NCI-H1436 (cell line): ENCODE results near the gene BACH2.
"Not testable (repeated sequence)": the region's sequence is repeated elsewhere in the genome, so short reads cannot be mapped to it uniquely, and the experiment has no call there.

ENCODE experiments used
- DNase-seq: peaks from one replicate; lab custom pipeline; 2025; lab: John Stamatoyannopoulos, UW

BACH2 gene

GRCh38 chr6:90066697-90067096, 229.9 kb downstream of the BACH2 start:
- DNase-seq: no peak

- DNase-seq: no peak
Observed at GRCh38 chr6:90065173-90065572, 231.5 kb downstream of the BACH2 start.

GRCh38 chr6:90062667-90063066, 234.0 kb downstream of the BACH2 start:
- no peak for DNase-seq

- DNase-seq: no peak
Observed at GRCh38 chr6:90062051-90062450, 234.6 kb downstream of the BACH2 start.

GRCh38 chr6:90059178-90059577, 237.5 kb downstream of the BACH2 start:
- not testable (repeated sequence) for DNase-seq

GRCh38 chr6:90055924-90056323, 240.7 kb downstream of the BACH2 start:
- not testable (repeated sequence) for DNase-seq

GRCh38 chr6:90054193-90054592, 242.4 kb downstream of the BACH2 start:
- not testable (repeated sequence) for DNase-seq

- no peak for DNase-seq
Observed at GRCh38 chr6:90053614-90054013, 243.0 kb downstream of the BACH2 start.

GRCh38 chr6:90049295-90049694, 247.3 kb downstream of the BACH2 start:
- no peak for DNase-seq

- DNase-seq: no peak
Observed at GRCh38 chr6:90048206-90048967, 248.3 kb downstream of the BACH2 start.

- DNase-seq: no peak
Observed at GRCh38 chr6:90045535-90045934, 251.1 kb downstream of the BACH2 start.

GRCh38 chr6:90044833-90045381, 251.7 kb downstream of the BACH2 start:
- DNase-seq: no peak

GRCh38 chr6:90044182-90044832, 252.3 kb downstream of the BACH2 start:
- no peak for DNase-seq

GRCh38 chr6:90040931-90041330, 255.7 kb downstream of the BACH2 start:
- DNase-seq: no peak

- DNase-seq: no peak
Observed at GRCh38 chr6:90039911-90040310, 256.7 kb downstream of the BACH2 start.

- no peak for DNase-seq
Observed at GRCh38 chr6:90038961-90039653, 257.5 kb downstream of the BACH2 start.

GRCh38 chr6:90036963-90037362, 259.7 kb downstream of the BACH2 start:
- DNase-seq: no peak

- DNase-seq: no peak
Observed at GRCh38 chr6:90035047-90035723, 261.5 kb downstream of the BACH2 start.

GRCh38 chr6:90033746-90034271, 262.8 kb downstream of the BACH2 start:
- no peak for DNase-seq

GRCh38 chr6:90032489-90033212, 264.0 kb downstream of the BACH2 start:
- DNase-seq: not testable (repeated sequence)

- no peak for DNase-seq
Observed at GRCh38 chr6:90028995-90029635, 267.5 kb downstream of the BACH2 start.
